HG03378 (cell line): ENCODE results near the gene EPHA4.

ENCODE experiments used
- ATAC-seq: cut with Tn5 transposase; IDR thresholded peaks from one replicate; pipeline ENCODE4 v1.9.1; 2021; ENCODE audit warnings: mild to moderate bottlenecking, moderate library complexity; ENCODE audit not compliant: unreplicated experiment

Gene EPHA4

GRCh38 chr2:221448057-221448843 lies 123.9 kb downstream of the EPHA4 start:
- no peak for ATAC-seq

DNA sequence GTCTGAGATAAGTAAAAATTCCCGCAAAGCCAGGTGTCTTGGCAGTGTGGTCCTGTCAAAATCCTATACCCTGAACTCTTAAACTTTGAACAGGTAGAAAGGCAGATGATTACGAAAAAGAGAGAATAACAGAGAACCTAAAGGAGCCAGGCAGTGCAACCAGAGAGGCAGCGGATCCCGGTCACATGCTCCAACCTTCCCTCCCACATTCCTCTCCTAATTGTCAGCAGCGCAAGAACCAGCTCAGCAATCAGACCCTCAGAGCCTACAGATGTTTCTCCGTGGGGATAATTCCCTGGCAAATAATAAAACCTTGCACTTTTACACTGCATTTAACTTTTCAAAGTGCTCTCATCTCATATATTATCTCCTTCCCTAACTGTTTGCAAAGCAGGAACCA lies 124.8 kb downstream of the EPHA4 start:
- ATAC-seq: no peak

DNA sequence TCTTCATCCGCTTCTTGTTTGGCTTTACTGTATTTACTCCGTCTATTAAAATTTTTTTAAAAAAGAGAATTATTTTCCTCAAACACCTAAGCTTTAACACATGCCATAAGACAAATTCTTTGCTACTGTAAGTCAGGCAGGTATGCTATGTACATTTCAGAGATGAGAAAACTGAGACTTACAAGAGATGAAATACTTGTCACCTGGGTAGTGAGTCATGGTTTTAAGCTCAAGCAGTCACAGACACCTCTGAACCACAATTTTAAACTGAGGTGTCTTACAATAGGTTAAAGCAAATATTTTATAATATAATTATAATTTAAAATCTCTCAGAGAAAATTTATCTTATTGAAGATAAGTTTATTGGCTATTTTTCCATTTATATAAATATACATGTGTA lies 126.0 kb downstream of the EPHA4 start:
- no peak for ATAC-seq

- no peak for ATAC-seq
These were observed 128.0 kb downstream of the EPHA4 start for GRCh38 chr2:221444106-221444505.

DNA sequence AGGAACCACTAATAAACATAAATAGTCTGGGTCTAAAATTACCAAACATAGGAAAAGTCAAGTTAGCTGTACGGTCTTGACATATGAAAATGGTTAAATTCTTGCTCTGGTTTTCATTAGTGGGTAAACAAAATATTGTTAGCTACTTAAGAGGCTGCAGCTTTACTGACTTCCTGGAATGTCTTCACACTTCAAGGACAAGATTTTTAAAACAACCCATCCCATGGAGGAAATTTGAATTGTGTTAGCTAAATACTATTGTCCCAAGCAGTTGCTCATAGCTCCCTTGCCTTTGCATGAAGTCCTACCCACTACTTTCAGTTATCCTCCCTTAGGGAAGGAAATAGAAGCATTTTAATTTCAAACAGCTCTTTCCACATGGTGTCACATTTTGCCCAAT lies 128.5 kb downstream of the EPHA4 start:
- ATAC-seq: no peak

DNA sequence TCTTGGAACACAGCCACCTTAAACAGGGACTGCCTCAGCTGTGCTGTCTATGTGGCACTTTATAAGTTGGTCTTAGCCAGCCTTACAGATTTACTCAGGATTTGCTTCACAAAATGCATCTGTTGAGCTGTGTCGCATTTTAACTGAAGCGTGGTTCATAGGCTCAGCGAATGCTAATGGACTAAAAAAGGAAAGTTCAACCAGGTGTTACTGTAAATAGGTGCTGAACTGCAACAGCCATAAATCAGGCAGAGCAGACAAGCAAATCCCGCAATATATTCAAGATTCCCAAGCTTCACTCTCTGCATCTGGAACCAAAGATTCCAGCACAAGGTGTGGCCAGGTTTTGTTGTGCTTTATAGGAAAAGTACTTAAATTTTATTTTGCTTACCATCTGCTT lies 130.0 kb downstream of the EPHA4 start:
- ATAC-seq: no peak

DNA sequence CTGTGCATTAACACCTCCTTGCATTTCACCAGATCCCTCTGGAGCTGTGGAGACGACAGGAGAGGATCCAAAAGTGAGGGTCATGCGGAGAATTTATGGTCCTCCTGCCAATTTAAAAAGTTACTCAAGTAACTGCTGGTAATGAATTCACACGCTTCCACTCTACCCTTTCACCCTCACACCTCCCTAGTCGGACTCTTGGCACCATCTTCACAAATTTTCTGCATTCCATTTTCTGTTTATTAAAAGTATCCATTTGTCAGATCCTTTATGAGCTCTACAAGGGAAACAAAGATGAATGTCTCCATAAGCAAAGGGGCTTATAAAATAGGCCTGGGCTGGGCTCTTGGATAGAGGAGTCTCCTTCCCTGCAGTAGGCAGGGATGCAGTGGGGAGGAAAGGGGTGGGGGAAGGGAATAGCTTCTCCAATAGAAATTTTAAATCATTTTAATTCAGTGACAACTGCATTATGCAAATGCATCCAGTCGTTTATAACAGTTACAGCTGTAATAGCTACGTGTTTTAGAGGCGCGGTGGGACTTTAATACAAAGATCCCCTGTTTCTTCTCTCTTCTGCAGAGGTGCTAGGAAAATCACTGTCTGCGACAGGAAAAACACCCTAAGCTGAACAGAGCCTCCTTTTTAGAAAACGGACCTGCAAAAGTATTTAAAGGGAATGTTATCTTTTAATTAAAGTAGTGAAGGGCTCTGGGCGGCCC lies 132.2 kb downstream of the EPHA4 start:
- ATAC-seq: no peak

- no peak for ATAC-seq
These were observed 135.0 kb downstream of the EPHA4 start for GRCh38 chr2:221437056-221437455.

DNA sequence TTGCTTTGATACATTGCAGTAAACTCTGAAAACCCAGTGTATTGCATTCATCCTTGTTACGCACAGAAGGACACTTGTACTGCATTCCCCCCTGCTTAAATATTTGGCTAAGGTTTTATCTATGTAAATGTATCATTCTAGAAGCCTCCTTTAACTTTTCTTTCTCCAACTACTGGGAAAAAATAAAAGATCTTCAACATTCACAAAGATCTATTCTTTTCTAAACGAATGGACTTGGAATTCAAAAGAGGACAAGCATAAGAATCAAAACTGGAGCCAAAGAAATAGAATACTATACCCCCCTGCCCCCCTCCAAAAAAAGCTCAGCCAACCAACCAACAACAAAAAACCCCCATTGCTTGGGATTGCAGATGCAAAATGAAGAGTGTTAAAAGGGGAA lies 136.9 kb downstream of the EPHA4 start:
- ATAC-seq: no peak

DNA sequence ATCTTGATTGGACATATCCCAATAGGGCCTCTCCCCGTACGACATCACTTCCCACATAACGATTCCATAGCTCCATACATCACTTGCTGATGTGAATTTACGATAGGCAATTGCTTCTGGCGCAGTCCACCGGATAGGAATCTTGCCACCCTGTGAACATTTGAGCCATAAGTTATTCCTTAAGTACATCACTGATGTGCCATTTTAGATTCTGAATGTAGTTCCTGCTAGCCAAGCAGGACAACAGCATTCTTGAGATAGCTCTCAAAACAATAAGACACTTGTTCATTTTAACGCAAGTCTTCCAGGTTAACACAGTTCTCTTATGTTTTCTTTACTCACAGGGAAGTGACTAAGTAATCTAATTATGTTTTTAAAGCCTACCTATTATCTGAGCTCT lies 138.0 kb downstream of the EPHA4 start:
- no peak for ATAC-seq

DNA sequence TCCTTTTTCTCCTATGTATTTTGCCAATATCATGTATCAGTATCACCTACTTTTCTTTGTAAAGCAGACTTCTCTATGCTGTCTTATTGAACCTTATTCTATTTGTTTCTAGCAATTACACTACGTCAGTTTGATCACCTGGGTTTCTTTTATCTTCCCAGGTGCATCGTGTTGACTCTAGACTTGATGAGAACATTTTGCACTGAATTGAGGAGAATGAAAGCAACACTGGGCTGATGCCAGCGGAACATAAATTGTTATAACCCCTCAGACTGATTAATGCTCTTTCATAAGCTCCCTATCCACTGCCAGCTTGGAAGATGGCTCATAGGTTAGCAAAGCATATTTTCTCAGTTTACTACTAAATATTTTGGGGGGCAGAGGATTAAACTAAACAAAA lies 140.6 kb downstream of the EPHA4 start:
- no peak for ATAC-seq

DNA sequence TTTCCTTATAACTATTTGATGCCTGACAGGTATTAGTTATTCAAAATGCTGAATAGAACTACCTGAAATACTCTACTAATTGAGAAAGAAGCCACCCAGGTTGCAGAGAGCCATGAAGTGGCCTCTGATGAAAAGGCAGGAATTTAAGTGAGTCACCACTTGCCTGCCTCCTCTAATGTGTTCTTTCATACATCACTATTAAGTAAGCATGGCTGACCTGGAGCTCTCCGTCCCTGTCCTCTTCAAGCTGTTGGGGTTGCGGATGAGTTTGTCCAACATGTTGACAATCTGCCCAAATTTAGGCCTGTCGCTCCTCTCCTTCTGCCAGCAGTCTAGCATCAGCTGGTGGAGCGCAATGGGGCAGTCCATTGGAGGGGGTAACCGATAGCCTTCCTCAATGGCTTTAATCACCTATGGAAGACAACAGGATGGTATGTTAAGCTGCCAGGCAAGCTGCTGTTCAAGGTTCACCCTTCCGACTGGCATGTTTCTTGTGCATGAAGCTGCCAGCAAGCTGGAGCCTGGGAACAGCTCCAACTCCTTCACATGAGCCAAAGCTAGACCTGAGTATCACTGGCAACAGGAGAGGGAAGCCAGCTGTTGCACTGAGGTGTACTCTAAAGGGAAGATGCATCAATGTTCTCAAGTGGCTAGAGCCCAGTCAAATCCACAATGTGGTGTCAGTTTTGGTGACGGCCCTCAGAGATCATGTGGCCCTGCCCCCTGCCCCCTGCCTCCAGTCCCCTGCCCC lies 142.2 kb downstream of the EPHA4 start:
- ATAC-seq: no peak

DNA sequence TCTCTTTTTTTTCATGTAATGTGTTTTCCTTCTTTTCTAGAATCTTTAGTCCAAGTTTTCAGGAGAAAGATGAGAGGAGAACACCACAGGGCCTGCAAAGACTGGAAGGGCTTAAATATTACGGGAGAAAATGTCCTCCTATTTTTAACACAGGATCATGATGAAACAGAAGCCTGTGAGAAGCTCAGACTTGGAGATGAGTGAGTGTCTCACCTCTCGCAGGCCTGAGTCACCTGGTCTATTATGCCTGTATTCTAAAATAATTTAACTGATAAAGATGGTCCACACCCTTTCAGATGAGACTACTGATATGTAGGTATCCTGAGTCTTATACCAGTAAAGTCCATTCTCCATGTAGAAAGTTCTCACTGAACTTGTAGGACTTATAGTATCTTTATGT lies 143.2 kb downstream of the EPHA4 start:
- ATAC-seq: no peak

DNA sequence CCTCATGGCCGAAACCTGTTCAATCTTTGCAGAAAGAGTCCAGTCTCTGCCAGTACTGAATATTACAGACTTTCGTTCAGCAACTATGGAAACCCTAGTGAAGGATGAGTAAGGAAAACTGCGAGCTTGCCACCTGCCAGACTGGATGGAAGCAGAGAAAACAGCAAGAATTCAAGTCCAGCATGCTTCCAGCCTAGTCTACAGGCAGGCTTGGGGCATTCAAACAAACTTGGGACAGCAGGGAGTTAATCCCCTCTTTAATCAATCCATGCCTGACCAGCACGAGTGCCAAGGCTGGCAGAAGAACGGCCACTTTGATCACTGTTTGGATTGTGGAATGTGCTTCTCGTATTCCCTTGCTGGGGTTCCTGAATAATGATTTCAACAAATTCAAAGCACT lies 145.2 kb downstream of the EPHA4 start:
- ATAC-seq: no peak

GRCh38 chr2:221425891-221426290 lies 146.2 kb downstream of the EPHA4 start:
- no peak for ATAC-seq

DNA sequence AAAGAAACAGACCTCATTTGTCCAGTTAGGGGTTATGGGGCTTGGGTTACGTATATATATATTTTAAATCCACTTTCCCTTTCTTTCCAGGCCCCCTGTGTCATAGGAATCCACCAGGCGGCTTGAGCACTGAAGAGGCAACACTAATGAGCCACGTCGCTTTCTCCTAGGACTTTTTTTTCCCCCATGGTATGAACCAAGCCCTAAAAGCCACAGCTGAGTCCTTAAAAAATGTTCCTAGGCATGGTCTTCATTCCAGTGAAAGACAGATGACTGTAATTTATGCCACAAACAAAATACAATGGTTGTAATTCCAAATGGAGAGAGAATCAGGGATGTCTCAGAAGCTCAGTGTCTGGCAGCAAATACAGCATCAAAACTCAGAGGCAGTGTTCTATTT lies 146.8 kb downstream of the EPHA4 start:
- no peak for ATAC-seq

DNA sequence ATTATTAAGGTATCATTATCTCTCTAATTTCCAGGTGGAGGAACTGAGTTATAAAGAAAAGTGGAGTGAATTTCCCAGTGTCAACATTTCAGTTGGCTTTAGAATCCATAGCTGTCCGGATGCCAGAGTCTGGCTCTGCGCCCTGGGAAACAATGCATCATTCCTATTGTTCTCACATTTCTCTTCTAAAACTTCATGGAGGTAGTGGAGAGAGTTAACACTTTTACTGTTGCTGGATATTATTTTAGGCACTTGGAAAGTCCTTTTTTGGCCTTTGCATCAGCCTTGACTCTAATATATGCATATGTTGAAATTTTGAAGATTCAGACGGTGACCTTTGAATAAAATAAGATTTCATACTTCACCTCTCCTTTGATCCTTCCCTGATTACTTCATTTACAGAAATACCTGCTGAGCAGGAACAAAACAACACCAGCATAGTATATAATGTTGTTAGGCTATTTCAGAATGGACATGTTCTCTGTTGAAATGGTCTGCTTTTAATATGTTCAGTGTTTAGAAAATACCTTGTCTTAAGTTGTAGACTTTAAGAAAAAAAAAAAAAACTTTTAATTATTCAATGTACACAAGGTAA lies 148.8 kb downstream of the EPHA4 start:
- ATAC-seq: no peak

GRCh38 chr2:221422516-221423209 lies 149.4 kb downstream of the EPHA4 start:
- no peak for ATAC-seq

GRCh38 chr2:221420245-221420644 lies 151.9 kb downstream of the EPHA4 start:
- no peak for ATAC-seq

DNA sequence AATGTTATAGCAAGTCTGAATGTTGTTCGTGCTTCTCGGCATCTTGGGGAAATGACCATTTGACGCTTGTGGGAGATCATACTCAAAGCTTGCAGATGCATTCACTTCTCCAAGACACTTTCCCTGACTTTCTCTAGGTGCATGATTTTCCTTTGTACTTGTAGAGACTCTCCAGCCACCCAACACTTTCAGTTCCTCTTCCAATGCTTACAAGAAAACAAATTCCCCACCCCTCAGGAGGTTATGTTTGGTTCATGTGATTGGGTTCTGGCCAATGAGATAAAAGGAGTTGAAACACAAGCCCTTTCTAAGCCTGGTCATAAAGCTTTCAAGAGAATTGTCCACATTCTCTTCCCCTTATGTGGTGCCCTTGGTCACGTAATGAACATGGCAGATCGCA lies 156.3 kb downstream of the EPHA4 start:
- no peak for ATAC-seq

DNA sequence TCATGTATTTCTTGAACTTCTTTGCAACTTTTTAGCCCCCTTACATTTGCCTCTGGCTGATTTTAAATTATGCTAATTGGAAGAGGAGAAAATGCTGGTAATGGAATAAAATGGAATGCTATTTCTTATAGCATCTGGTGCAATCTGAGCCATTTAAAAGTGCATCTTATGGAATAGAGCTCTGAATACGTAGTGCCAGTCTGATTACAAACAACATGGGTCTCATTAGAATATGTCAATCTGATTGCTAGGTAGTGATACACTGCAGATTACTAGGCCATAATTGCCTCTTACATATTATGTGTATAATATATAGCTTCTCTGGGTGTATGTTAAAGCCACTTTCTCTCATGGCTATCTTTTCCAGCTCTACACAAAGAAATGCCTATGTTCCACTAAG lies 159.1 kb downstream of the EPHA4 start:
- no peak for ATAC-seq
